Endothelial cell of umbilical vein (primary cell): ENCODE measurements around the gene PIK3R2.

Experiments
- EZH2 ChIP-seq: IDR thresholded peaks from 2 replicates; pipeline ENCODE4 v1.6.1; 2012; ENCODE audit warnings: borderline replicate concordance, low read depth, mild to moderate bottlenecking, moderate library complexity, low read length, inconsistent platforms; ENCODE audit not compliant: severe bottlenecking
- FOS ChIP-seq: IDR thresholded peaks from 2 replicates; pipeline ENCODE4 v1.6.1; 2011; ENCODE audit warnings: mild to moderate bottlenecking, low read length, moderate library complexity, borderline replicate concordance; ENCODE audit not compliant: insufficient read depth
- GATA2 ChIP-seq: IDR thresholded peaks from 2 replicates; pipeline ENCODE4 v1.7.0; 2011; ENCODE audit warnings: low read depth, mild to moderate bottlenecking, moderate library complexity, mixed read lengths, low read length; ENCODE audit not compliant: insufficient read length, insufficient read depth
- JUN ChIP-seq: IDR thresholded peaks from 2 replicates; pipeline ENCODE4 v1.6.1; 2011; ENCODE audit warnings: borderline replicate concordance, low read depth; ENCODE audit not compliant: insufficient read length, insufficient read depth
- MYC ChIP-seq: IDR thresholded peaks from one replicate; pipeline ENCODE4 v1.6.1; 2011; ENCODE audit warnings: mild to moderate bottlenecking, low read depth, low read length
- POLR2A ChIP-seq: IDR thresholded peaks from 2 replicates; pipeline ENCODE4 v1.6.1; 2012; ENCODE audit warnings: low read depth, mild to moderate bottlenecking, control low read depth, low read length
- POLR2AphosphoS5 ChIP-seq: IDR thresholded peaks from 2 replicates; pipeline ENCODE4 v1.6.1; 2012; ENCODE audit warnings: low read depth, mild to moderate bottlenecking, control low read depth, low read length, moderate library complexity; ENCODE audit not compliant: insufficient read depth
- TF ChIP-seq, protein P1 (sequence below), 2 donors: IDR thresholded peaks; 1 replicate in 1 of 2; 2 replicates in 1 of 2; pipeline ENCODE4 v1.5.1; 2011; ENCODE audit warnings: low read length in 2 of 2, mild to moderate bottlenecking in 2 of 2, moderate library complexity in 2 of 2, control low read depth in 1 of 2, inconsistent platforms in 1 of 2, low read depth in 1 of 2; ENCODE audit not compliant: insufficient read depth in 1 of 2; ENCODE audit errors: extremely low read depth in 1 of 2
- TF ChIP-seq, protein P2 (sequence below): IDR thresholded peaks from 2 replicates; pipeline ENCODE4 v1.6.1; 2011; ENCODE audit not compliant: insufficient read depth, insufficient read length

DNA sequence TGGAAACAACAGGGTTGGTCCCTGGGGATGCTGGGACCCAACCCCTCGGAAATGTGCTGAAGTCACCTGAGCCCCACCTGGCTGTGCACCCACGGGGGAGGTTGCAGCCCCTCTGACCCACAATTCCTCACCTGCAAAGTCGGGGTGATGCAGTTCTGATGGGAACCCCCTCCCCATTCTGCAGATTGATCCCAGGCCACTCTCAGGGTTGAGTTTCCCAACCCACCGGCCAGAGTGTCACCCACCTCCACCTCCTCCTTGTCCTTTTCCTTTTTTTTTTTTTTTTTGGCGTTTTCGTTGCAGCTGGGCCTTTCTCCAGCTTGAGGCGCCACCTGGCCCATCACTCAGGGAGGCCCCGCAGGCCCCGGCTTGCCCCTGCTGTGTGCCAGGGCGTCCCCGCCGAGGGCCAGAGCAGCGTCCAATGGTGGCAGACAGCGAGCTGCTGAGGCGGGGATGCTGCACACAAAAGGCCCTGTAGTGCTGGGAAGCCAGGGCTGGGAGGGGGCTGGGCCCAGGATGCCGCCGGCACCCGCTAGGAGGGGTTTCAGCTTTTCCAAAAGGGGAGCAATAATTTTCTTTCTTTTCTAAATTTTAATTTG is 4.6 kb downstream of the PIK3R2 start:
- TF ChIP-seq EZH2: no peak
- TF ChIP-seq, protein P1, sequence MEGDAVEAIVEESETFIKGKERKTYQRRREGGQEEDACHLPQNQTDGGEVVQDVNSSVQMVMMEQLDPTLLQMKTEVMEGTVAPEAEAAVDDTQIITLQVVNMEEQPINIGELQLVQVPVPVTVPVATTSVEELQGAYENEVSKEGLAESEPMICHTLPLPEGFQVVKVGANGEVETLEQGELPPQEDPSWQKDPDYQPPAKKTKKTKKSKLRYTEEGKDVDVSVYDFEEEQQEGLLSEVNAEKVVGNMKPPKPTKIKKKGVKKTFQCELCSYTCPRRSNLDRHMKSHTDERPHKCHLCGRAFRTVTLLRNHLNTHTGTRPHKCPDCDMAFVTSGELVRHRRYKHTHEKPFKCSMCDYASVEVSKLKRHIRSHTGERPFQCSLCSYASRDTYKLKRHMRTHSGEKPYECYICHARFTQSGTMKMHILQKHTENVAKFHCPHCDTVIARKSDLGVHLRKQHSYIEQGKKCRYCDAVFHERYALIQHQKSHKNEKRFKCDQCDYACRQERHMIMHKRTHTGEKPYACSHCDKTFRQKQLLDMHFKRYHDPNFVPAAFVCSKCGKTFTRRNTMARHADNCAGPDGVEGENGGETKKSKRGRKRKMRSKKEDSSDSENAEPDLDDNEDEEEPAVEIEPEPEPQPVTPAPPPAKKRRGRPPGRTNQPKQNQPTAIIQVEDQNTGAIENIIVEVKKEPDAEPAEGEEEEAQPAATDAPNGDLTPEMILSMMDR (IDR thresholded peaks at IDR 0.05; ENCODE audit: extremely low read depth in 1 of 2, insufficient read depth in 1 of 2, low read depth in 1 of 2, low read length in 2 of 2): no peak
- TF ChIP-seq POLR2A: no peak
- TF ChIP-seq MYC: no peak
- TF ChIP-seq, protein P2, sequence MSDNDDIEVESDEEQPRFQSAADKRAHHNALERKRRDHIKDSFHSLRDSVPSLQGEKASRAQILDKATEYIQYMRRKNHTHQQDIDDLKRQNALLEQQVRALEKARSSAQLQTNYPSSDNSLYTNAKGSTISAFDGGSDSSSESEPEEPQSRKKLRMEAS: no peak
- TF ChIP-seq FOS: no peak
- no peak for TF ChIP-seq POLR2AphosphoS5
- no peak for TF ChIP-seq JUN
- no peak for TF ChIP-seq GATA2
